SU-DHL-6 (cell line): ENCODE data around the gene VPS52.

ENCODE experiments used
- CTCF ChIP-seq: fragments of 200-600 bp; sonication (generic); IDR thresholded peaks from one replicate; pipeline ENCODE4 v1.5.1; 2017; ENCODE audit warnings: antibody characterized with exemption, mild to moderate bottlenecking, low read length, moderate library complexity; ENCODE audit not compliant: insufficient read depth, poor library complexity, severe bottlenecking
- EZH2phosphoT487 ChIP-seq: fragments of 200-600 bp; sonication (generic), shearing (Covaris generic); conservative IDR thresholded peaks from 2 replicates; pipeline ENCODE4 v1.6.1; 2018; ENCODE audit warnings: mild to moderate bottlenecking, antibody characterized with exemption, low read length, moderate library complexity, mixed read lengths

GRCh38 chr6:33277663-33278391, 6.2 kb upstream of the VPS52 start:
- TF ChIP-seq CTCF (no peak), EZH2phosphoT487 (no peak)
